Transverse colon (tissue), 4 donors: ENCODE data around the gene RPL6.

ENCODE experiments used
- CTCF ChIP-seq, 5 experiments: fragments of 200-600 bp in 3 of 5; fragments of 450-650 bp in 2 of 5; sonication (generic) in 3 of 5; IDR thresholded peaks; 1 replicate in 2 of 5; 2 replicates in 3 of 5; pipeline ENCODE4 v1.5.1; 2016 to 2017; ENCODE audit warnings: antibody characterized with exemption in 5 of 5, inconsistent platforms in 3 of 5, mild to moderate bottlenecking in 2 of 5, moderate library complexity in 1 of 5
- POLR2A ChIP-seq: fragments of 450-650 bp; IDR thresholded peaks from one replicate; pipeline ENCODE4 v1.6.1; 2016; ENCODE audit warnings: antibody characterized with exemption, mild to moderate bottlenecking, moderate library complexity
- POLR2AphosphoS5 ChIP-seq, 3 donors: sonication (generic); formaldehyde crosslinking; IDR thresholded peaks; one replicate each; pipeline ENCODE4 v1.6.1; 2016; ENCODE audit warnings: antibody characterized with exemption in 3 of 3

- TF ChIP-seq POLR2AphosphoS5 (IDR thresholded peaks at IDR 0.05) (peak in 1 of 3 donors; percentile 28), CTCF (IDR thresholded peaks at IDR 0.05) (no peak), POLR2A (no peak)
Observed at GRCh38 chr12:112422531-112422930, 13.1 kb upstream of the RPL6 start.
